ENCODE data around the gene HRH1. TPM values are rescaled to one million over a fixed set of nuclear protein-coding genes. Genes with fewer than 3 reads are reported as not detected.

HRH1 gene
- total and polyA plus RNA-seq, 2 donors (not counting 3 experiments of a cell fraction or from before 2014, with no cell fraction given): 16.2 to 21.2 TPM

GRCh38 chr3:11203961-11204360 is 49.7 kb downstream of the HRH1 start:
- peaks cover 45% of the 10 kb centered on the region for H3K79me2 ChIP-seq (ENCODE audit: control insufficient read depth, insufficient read depth, low read length)
- DNase-seq (ENCODE audit: low read depth, low spot score): no peak
- dilution Hi-C loops (cut with MboI; ENCODE audit: extremely low pct_ligation_motif_present, low sequenced_read_pairs) (no loop called here), intact Hi-C loops (cut with micrococcal nuclease) (loop anchor here (10.0 kb wide), 3 partner anchors 109 to 361 kb away; no protein-coding TSS in a partner anchor)
- ChIA-PET POLR2A (no interaction called here), CTCF (interaction anchor here (0.6 to 5.7 kb wide), 9 partner anchors 8 to 144 kb away, joined by 3 to 68 read pairs (median 4); partner anchors contain the start of gene HRH1)
- H3K36me3 ChIP-seq (ENCODE audit: control insufficient read depth in 2 of 2, extremely low read depth in 1 of 2, insufficient read depth in 2 of 2, low read length in 2 of 2): peaks cover 0 to 5% of the 10 kb centered on the region in 2 experiments
- no peaks in the 10 kb centered on the region for H4K20me1 ChIP-seq (replicated peaks; ENCODE audit: control insufficient read depth, extremely low read depth, insufficient read depth, low read length)
- H3K9ac ChIP-seq (replicated peaks; ENCODE audit: extremely low read depth, insufficient read depth, low read length): no peak overlapping the region
- no peak overlapping the region for H3K4me2 ChIP-seq (ENCODE audit: insufficient read depth, low read length)
- H3K9me3 ChIP-seq (replicated peaks; ENCODE audit: control insufficient read depth, insufficient read depth, low read length): no peaks in the 10 kb centered on the region
- no peaks in the 10 kb centered on the region for H3K9me1 ChIP-seq (replicated peaks; ENCODE audit: control insufficient read depth, extremely low read depth, insufficient read depth, low read length)
- no TSS peak for BruUV-seq (replicated peaks)
- H3K4me1 ChIP-seq (ENCODE audit: control insufficient read depth, extremely low read depth, insufficient read depth, low read length): peaks cover 69% of the 10 kb centered on the region
- no peaks in the 10 kb centered on the region for H3K27me3 ChIP-seq (ENCODE audit: control insufficient read depth in 2 of 2, insufficient read depth in 2 of 2, low read length in 2 of 2)
- H3K4me3 ChIP-seq (replicated peaks in 1 of 3; ENCODE audit: insufficient read depth in 1 of 3, low read depth in 1 of 3, low read length in 3 of 3): no peak overlapping the region
- no peak overlapping the region for H2AFZ ChIP-seq (ENCODE audit: low read depth, low read length)
- H3K27ac ChIP-seq (ENCODE audit: insufficient read depth, low read depth, low read length): peak overlapping the region; percentile 19
- FAIRE-seq: no peak
- TF ChIP-seq JUN (IDR thresholded peaks at IDR 0.05; ENCODE audit: borderline replicate concordance, insufficient read depth, insufficient read length, low read depth): no peak
- TF ChIP-seq MYC (IDR thresholded peaks at IDR 0.05; ENCODE audit: low read depth, low read length): no peak
- TF ChIP-seq, protein P1, sequence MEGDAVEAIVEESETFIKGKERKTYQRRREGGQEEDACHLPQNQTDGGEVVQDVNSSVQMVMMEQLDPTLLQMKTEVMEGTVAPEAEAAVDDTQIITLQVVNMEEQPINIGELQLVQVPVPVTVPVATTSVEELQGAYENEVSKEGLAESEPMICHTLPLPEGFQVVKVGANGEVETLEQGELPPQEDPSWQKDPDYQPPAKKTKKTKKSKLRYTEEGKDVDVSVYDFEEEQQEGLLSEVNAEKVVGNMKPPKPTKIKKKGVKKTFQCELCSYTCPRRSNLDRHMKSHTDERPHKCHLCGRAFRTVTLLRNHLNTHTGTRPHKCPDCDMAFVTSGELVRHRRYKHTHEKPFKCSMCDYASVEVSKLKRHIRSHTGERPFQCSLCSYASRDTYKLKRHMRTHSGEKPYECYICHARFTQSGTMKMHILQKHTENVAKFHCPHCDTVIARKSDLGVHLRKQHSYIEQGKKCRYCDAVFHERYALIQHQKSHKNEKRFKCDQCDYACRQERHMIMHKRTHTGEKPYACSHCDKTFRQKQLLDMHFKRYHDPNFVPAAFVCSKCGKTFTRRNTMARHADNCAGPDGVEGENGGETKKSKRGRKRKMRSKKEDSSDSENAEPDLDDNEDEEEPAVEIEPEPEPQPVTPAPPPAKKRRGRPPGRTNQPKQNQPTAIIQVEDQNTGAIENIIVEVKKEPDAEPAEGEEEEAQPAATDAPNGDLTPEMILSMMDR (IDR thresholded peaks at IDR 0.05; ENCODE audit: extremely low read depth in 1 of 2, insufficient read depth in 1 of 2, low read depth in 1 of 2, low read length in 2 of 2): no peak
- no peak for TF ChIP-seq FOS (IDR thresholded peaks at IDR 0.05; ENCODE audit: borderline replicate concordance, insufficient read depth, low read length)
- TF ChIP-seq MAX (IDR thresholded peaks at IDR 0.05; ENCODE audit: insufficient read depth, insufficient read length): no peak
- TF ChIP-seq POLR2AphosphoS5 (IDR thresholded peaks at IDR 0.05; ENCODE audit: insufficient read depth, low read depth, low read length): no peak
- TF ChIP-seq EZH2 (IDR thresholded peaks at IDR 0.05; ENCODE audit: borderline replicate concordance, low read depth, low read length, severe bottlenecking): no peak
- no peak for TF ChIP-seq GATA2 (IDR thresholded peaks at IDR 0.05; ENCODE audit: insufficient read depth, insufficient read length, low read depth, low read length)
- TF ChIP-seq POLR2A (IDR thresholded peaks at IDR 0.05; ENCODE audit: low read depth, low read length): no peak
